HL-60 (cell line): ENCODE measurements around the gene TPT1.

Experiments
- CTCF ChIP-seq: IDR thresholded peaks from one replicate; pipeline ENCODE4 v1.5.1; 2011; ENCODE audit warnings: low read length, control low read depth, inconsistent platforms; ENCODE audit not compliant: insufficient read depth
- POLR2AphosphoS5 ChIP-seq: IDR thresholded peaks from 2 replicates; pipeline ENCODE4 v1.6.1; 2012; ENCODE audit warnings: low read depth

- no peak for TF ChIP-seq CTCF
- TF ChIP-seq POLR2AphosphoS5: no peak
These were observed 39.7 kb downstream of the TPT1 start for GRCh38 chr13:45301263-45301662.
